Parathyroid adenoma (tissue), 2 donors: Measurements from ENCODE around the gene FRMPD1.

Source experiments
- H2AFZ ChIP-seq: fragments of 300-600 bp; sonication (generic); one replicate; pipeline ENCODE4 v1.7.0; 2017; ENCODE audit warnings: antibody characterized with exemption, mild to moderate bottlenecking
- H3K27ac ChIP-seq: fragments of 300-600 bp; sonication (generic); one replicate; pipeline ENCODE4 v1.7.0; 2017
- H3K27me3 ChIP-seq: fragments of 300-600 bp; sonication (generic); one replicate; pipeline ENCODE4 v1.7.0; 2017; ENCODE audit warnings: low read length; ENCODE audit not compliant: control insufficient read depth, insufficient read depth
- H3K36me3 ChIP-seq: fragments of 300-600 bp; sonication (generic); one replicate; pipeline ENCODE4 v1.7.0; 2017; ENCODE audit warnings: low read length; ENCODE audit not compliant: control insufficient read depth, insufficient read depth
- H3K4me1 ChIP-seq: fragments of 300-600 bp; sonication (generic); one replicate; pipeline ENCODE4 v1.7.0; 2017; ENCODE audit warnings: control low read depth
- H3K4me2 ChIP-seq: fragments of 300-600 bp; sonication (generic); one replicate; pipeline ENCODE4 v1.7.0; 2017; ENCODE audit warnings: low read length
- H3K4me3 ChIP-seq: fragments of 300-600 bp; sonication (generic); one replicate; pipeline ENCODE4 v1.7.0; 2017; ENCODE audit warnings: low read depth, low read length
- H3K79me2 ChIP-seq: fragments of 300-600 bp; sonication (generic); one replicate; pipeline ENCODE4 v1.7.0; 2017; ENCODE audit warnings: control low read depth
- H3K9ac ChIP-seq: fragments of 300-600 bp; sonication (generic); one replicate; pipeline ENCODE4 v1.7.0; 2017; ENCODE audit warnings: mild to moderate bottlenecking
- H3K9me3 ChIP-seq: fragments of 300-600 bp; sonication (generic); one replicate; pipeline ENCODE4 v1.7.0; 2017; ENCODE audit warnings: low read length; ENCODE audit not compliant: control insufficient read depth
- CTCF ChIP-seq: fragments of 300-600 bp; sonication (generic); IDR thresholded peaks from one replicate; pipeline ENCODE4 v1.7.0; 2017; ENCODE audit warnings: antibody characterized with exemption, mild to moderate bottlenecking
- donor health status: primary hyperparathyroidism.

FRMPD1 gene

GRCh38 chr9:37683531-37684371 is 33.0 kb downstream of the FRMPD1 start:
- H3K9me3 ChIP-seq: no peaks in the 10 kb centered on the region
- no peaks in the 10 kb centered on the region for H3K36me3 ChIP-seq
- no peaks in the 10 kb centered on the region for H3K27me3 ChIP-seq
- H3K27ac ChIP-seq: no peak overlapping the region
- no peaks in the 10 kb centered on the region for H3K4me1 ChIP-seq
- no peak overlapping the region for H3K4me3 ChIP-seq
- H3K79me2 ChIP-seq: no peaks in the 10 kb centered on the region
- H3K9ac ChIP-seq: no peak overlapping the region
- TF ChIP-seq CTCF: no peak
- no peak overlapping the region for H3K4me2 ChIP-seq
- H2AFZ ChIP-seq: no peak overlapping the region

DNA sequence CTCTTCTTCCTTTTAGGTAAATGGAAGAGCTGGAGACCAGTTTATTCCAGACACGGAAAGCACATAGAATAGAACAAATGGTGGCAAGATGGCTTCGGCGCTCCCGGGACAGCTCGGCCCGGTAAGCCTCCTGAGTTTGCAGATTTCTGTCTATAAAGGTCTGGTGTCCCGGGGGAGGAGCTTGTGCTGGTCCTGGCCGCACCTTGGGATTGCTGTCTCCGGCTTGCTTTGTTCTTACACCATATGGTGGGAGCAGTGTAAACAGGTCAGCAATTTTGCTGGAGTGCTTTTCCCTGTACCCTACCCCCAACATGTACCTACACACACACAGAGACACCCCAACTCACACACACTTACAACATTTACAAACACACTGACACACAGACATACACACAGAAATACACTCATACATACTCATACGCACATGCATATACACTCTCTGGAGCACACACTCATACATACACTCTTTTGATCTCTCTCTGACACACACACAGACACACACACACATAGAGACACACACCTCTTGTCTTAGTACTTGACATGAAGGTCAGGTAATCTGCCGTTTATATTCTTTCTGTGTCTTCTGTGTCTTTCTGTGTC is 42.0 kb downstream of the FRMPD1 start:
- no peak for TF ChIP-seq CTCF
- no peaks in the 10 kb centered on the region for H3K4me1 ChIP-seq
- H3K4me3 ChIP-seq: no peak overlapping the region
- peak overlapping the region; percentile 83 for H2AFZ ChIP-seq
- no peaks in the 10 kb centered on the region for H3K79me2 ChIP-seq
- H3K4me2 ChIP-seq: no peak overlapping the region
- peak overlapping the region; percentile 76 for H3K27ac ChIP-seq
- H3K9me3 ChIP-seq: no peaks in the 10 kb centered on the region
- H3K27me3 ChIP-seq: no peaks in the 10 kb centered on the region
- no peaks in the 10 kb centered on the region for H3K36me3 ChIP-seq
- H3K9ac ChIP-seq: no peak overlapping the region

- Histone ChIP-seq H3K27me3 (no peaks in the 10 kb centered on the region), H3K4me3 (no peak overlapping the region), H3K9ac (no peak overlapping the region), H3K27ac (peak overlapping the region; percentile 76), H3K79me2 (no peaks in the 10 kb centered on the region), H3K9me3 (no peaks in the 10 kb centered on the region), H3K36me3 (no peaks in the 10 kb centered on the region), H3K4me2 (no peak overlapping the region), H3K4me1 (no peaks in the 10 kb centered on the region), H2AFZ (peak overlapping the region; percentile 83)
- TF ChIP-seq CTCF: no peak
Measured at GRCh38 chr9:37693260-37693659, 42.5 kb downstream of the FRMPD1 start.

DNA sequence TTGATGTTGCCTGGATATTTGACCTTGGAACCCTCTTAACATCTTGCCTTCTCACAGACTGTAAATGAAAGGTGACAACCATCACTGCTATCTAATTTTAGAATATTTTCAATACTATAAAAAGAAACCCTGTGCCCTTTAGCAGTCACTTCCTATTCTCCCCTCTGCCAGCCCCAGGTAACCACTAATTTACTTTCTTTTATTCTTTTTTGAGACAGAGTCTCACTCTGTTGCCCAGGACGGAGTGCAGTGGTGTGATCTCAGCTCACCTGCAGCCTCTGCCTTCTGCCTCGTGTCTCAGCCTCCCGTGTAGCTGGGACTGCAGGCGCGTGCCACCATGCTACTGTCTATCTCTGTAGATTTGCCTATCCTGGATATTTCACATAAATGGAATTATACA is 43.6 kb downstream of the FRMPD1 start:
- H3K9ac ChIP-seq: no peak overlapping the region

More for the DNA sequence above, 43.6 kb downstream of the FRMPD1 start:
- Histone ChIP-seq H3K36me3 (no peaks in the 10 kb centered on the region), H3K9me3 (no peaks in the 10 kb centered on the region), H3K4me1 (no peaks in the 10 kb centered on the region), H3K4me2 (no peak overlapping the region), H3K79me2 (no peaks in the 10 kb centered on the region), H3K27ac (no peak overlapping the region), H3K4me3 (no peak overlapping the region), H2AFZ (no peak overlapping the region), H3K27me3 (no peaks in the 10 kb centered on the region)
- no peak for TF ChIP-seq CTCF
